Ramos (cell line): ENCODE data around the gene CREBBP.
"Not testable (repeated sequence)": the region's sequence is repeated elsewhere in the genome, so short reads cannot be mapped to it uniquely, and the experiment has no call there.

Experiments
- in situ Hi-C: fragments of 300-500 bp; cut with MboI; formaldehyde crosslinking; loops from one replicate; pipeline ENCODE4 v1.14.3; 2022; ENCODE audit warnings: low sequenced_read_pairs; ENCODE audit not compliant: unreplicated experiment

Gene CREBBP

DNA sequence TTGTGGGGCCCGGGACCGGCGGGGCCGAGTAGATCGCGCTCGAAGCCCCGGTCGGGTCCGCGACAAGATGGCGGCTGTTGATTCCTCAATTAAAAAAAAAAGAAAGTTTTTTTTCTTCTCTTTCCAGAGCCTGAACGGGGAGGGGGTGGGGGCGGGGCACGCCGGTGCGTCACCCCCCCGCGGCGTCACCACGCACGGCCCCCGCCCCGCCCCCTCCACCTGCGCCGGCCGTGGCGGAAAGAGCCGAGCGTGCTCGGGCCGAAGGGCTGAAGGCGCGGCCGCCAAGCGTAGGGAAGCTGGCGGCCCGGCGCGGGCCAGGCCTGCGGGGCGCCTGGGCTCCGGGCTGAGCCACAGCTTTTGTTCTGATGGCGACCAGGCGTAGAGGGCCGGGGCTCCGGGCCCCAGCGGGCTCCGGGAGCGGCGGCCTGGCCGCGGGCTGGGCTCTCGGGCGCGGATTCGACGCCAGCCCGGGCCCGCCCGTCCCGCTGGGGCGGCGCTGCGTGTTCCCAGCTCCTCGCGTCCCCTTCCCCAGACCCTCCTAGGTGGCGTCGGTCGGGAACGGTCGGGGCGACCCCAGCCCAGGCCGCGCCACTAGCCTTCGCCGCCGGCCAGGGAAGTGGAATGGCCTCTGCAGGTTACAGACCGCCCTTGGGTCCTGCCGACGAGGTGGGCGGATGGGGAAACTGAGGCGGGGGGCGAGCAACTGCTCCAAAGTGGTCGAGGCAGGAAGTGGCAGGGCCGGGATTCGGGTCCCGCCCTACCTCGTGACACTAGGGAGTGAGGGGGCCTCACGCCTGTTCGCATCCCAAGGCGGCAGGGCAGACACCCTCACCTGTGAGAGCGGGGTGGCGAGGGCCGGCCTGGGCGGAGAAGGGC is at the start of gene CREBBP:
TSS of gene CREBBP (minus strand) at position 91 of the 876 bp plus-strand sequence. CDS start 797 bp downstream, outside the sequence.
- in situ Hi-C loops = no loop called here

DNA sequence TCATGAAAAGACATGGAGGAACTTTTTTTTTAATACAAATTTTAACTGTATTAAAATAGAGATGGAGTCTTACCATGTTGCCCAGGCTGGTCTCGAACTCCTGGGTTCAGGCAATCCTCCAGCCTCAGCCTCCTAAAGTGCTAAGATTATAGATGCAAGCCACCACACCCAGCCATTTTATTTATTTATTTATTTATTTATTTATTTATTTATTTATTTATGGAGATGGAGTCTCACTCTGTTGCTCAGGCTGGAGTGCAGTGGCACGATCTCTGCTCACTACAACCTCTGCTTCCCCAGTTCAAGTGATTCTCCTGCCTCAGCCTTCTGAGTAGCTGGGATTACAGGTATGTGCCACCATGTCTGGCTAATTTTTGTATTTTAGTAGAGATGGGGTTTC is 46.6 kb upstream of the CREBBP start:
- in situ Hi-C loops = not testable (repeated sequence)

DNA sequence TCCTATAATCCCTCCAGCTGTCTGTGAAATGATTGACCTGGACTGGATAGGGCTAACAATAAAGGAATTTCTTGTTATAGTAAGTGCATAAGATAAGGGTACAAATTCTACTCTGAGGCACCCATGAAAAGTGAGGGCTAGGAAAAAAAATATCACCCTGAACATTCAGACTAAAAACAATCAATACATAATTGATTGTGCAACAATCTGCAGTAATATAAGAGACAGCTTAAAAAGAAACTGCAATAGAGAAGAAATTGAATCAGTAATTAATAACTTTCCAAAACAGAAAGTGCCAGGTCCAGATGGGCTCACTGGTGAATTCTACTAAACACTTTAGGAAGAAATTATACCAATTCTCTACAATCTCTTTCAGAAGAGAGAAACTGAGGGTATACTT is 44.2 kb upstream of the CREBBP start:
- in situ Hi-C loops = no loop called here

DNA sequence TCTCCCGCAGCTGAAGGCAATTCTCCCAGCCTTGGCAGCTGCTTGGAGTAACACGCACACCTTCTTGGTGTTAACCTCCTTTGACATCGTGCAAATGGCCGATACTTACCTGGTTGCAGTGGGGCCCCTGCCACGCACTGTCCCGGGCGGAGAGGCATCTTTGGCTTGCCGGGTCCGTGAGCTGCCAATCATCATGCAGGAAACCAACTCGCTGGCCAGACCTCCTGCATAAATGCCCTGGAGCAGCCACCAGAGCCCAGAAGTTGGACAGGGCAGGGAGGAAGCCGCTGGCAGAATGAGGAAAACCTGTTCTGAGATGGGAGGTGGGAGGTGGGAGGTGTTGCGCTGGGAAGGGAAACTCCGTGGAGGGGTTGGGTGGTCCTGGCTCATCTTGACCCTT is 41.7 kb upstream of the CREBBP start:
- in situ Hi-C loops = no loop called here

DNA sequence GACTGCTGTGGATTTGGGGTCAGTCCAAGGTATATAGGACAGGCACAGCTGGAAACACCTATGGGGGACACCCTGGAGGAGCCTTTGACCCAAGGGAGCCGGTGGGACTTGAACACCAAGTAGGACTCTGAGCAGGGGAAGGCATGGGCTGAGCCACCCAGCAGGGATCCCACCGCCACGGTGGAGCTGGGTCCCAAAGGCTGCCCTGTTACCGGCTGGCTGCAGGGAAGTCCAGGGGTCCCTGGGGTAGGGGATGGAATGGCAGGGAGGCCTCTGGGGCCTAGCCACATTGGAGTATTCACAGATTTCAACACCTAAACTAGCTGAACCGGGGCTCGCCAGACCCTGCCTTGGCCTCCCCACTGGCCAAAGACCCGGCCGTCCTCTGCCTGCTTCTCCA is 39.7 kb upstream of the CREBBP start:
- in situ Hi-C loops = no loop called here

DNA sequence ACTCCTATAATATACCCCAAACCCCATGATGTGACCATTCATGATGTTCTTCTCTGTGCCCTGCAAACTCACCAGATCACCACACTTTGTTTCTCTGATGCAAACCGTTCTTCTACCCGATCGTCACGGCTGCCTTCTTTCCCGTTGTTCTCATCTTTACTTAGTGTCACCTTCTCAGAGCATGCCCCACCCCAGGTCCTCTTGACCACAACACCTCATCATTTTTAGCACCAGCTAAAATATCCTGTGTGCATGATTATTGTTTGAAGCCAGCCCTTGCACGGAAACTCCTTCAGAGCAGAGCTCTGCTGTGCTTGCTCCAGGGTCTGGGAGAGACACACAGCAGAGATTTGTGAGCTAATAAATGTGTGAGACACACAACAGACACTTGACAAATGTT is 38.9 kb upstream of the CREBBP start:
- in situ Hi-C loops = no loop called here

DNA sequence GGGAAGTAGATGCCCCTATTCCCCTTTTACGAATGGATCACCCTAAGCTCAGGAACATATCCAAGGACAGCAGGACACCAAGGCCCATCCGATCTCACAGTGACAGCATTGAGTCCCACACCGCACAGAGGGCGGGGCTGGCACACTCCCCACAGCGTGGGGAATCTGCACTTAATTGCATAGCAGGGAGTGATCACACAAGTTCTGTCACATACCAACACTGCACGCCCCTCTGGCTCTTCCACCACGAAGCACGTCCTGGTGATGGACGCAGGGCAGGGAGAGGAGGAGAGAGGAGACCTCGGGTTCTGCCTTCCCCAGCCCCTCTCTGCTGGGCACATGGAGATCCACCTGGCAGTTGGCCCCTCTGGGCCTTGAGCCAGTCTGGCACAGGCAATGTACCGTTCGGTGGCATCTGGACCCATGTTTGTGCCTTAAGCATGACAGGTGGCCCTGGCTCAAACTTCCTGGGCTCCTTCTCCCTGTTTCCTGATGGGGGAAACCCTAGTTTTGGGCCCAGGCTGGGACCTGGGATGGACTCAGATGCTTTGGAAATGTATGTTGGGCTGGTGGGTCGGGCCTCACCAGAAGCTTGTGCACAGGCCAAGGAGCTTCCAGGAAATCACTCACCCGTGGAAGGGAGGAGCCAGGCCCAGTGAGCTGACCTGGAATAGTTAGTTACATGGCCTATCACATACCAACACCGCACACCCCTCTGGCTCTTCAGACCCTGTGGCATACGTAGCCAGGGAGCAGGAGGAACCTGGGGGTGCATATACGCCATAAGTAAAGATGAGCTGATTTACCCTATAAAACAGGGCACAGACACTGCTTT is 35.1 kb upstream of the CREBBP start:
- in situ Hi-C loops = no loop called here

DNA sequence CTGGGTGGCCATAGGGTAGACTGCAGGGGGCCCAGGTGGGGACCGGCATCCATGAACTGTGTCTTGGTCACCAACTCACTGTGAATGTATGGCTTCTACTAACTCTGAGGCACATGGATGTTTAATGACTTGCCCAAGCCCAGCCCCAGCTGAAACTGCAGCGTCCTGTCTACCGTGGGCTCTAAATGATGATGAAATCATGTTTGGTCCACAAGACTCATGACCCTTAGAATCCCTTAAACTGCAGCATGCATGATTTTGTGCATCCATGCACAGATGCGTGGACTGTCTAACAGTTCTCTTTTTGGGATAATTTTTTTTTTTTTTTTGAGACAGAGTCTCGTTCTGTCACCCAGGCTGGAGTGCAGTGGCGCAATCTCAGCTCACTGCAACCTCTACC is 32.4 kb upstream of the CREBBP start:
- in situ Hi-C loops = no loop called here

DNA sequence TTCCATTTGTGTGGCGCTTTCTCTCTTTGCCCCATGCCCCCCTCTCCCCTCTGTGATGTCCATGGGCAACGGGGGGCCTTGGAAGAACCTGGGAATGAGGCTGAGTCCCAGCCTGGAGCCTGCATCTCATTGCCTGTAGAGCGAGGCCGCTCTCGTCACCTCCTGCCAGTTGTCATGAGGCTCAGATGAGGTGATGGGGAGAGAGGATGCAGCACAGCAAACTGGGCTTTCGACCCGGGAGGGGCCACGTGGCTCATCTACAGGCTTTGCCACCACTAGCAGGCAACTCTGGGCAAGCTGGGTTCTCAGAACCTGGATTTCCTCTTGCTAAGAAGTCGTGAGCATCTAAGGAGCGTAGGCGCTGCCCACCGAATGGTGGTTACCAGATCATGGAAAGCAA is 31.9 kb upstream of the CREBBP start:
- in situ Hi-C loops = no loop called here

DNA sequence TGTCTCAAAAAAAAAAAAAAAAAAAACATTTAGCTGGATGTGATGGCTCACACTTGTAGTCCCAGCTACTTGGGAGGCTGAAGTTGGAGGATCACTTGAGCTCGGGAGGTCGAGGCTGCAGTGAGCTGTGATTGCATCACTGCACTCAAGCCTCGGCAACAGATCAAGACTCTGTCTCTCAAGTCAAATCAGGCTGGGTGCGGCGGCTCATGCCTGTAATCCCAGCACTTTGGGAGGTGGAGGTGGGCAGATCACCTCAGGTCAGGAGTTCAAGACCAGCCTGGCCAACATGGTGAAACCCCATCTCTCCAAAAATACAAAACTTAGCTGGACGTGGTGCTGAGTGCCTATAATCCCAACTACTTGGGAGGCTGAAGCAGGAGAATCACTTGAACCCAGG is 31.2 kb upstream of the CREBBP start:
- in situ Hi-C loops = not testable (repeated sequence)

DNA sequence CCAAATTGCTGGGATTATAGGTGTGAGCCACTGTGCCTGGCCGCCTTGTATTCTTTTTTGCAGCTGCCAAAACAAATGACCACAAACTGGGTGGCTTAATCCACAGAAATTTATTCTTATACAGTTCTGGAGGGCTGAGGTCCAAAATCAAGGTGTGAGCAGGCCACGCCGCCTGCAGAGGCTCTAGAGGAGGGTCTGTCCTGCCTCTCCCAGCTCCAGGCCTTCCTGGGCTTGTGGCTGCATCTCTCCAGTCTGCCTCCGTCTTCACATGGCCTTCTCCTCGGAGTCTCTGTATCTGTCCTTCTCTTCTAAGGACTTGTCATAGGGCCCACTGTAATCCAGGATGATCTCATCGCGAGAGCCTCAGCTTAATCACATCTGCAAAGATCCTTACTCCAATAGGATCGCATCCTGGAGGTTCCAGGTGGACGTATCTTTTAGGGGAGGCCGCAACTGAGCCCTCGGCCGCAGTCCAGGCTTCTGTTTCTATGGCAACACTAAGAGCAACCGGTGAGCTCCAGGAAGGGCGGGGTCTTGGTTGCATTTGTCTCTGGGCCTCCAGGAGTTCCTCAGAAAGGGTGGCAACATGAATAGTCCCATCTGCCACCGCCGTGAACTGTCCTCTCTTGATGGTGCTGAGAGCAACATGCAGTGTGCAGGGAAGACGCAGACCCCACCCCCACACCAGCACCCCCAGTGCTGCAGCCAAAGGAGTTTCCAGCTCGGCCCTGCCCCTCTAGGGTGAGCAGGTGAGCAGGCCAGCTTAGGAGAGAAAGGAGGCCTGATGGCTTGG is 29.5 kb upstream of the CREBBP start:
- in situ Hi-C loops = no loop called here

DNA sequence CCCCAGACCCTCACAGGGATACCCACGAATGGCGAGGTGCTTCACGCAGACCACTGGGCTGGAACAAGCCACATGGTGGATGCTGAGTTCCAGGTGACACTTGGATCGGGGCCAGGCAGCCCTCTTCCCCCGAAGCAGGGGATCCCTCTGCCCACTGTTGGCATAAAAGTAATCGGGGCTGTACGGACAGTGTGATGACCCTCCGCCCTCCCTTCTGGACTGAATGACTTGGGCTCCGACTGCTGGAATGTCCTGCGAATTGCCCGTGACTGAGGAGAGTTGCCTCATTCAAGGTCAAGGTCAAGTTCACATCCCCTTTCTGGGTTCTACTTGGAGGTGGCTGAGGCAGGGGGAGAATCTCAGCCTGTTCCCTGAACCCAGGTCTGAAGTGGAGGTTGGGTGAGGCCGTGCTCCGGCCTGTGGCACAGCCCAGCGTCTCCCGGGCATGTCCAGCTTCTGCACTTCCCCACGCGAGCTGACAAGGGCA is 28.5 kb upstream of the CREBBP start:
- in situ Hi-C loops = no loop called here

DNA sequence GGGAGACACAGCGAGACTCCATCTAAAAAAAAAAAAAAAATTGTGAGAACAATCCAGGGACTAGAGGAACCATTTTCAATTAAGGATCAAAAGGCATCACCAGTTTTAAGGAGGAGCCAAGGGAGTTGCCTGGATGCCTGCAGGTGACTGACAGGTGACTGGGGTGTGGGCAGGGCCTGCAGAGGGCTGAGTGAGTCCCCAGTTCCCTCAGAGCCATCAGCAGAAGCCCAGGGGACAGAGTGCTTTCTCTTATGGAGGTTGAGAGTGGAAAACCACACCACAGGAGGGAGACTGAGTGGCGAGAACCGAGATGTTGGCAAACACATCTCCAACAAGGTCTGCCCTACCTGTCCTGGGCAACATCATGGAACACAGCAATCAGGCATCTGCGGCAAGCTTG is 27.1 kb upstream of the CREBBP start:
- in situ Hi-C loops = no loop called here

DNA sequence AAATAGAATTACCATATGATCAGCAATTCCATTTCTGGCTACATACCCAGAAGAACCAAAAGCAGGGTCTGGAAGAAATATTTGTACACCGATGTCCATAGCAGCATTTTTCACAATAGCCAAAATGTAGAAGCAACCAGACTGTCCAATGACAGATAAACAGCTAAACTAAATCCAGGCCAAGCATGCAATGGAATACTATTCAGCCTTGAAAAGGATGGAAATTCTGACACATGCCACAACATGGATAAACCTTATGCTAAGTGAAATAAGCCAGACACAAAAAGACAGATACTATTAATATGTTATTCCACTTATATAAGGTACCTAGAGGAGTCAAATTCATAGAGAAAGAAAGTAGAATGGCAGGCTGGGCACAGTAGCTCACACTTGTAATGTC is 25.9 kb upstream of the CREBBP start:
- in situ Hi-C loops = no loop called here

DNA sequence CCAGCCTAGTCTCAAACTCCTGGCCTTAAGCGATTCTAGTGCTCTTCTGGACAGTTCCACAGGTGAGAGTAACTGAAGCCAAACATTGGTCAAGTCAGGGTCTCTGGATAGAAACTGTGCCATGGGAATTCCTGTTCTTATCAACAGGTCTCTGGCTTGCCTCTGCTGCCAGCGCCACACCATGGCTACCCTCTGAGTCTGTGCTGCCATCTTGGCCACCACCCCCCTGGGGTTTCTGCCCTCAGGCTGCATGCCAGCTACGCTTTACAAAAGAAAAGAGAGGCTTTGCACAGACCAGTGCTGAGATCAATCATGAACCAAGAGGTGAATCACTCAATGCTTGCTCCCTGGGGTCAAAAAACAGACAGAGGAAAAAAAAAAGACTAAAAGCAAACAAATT is 24.4 kb upstream of the CREBBP start:
- in situ Hi-C loops = no loop called here

DNA sequence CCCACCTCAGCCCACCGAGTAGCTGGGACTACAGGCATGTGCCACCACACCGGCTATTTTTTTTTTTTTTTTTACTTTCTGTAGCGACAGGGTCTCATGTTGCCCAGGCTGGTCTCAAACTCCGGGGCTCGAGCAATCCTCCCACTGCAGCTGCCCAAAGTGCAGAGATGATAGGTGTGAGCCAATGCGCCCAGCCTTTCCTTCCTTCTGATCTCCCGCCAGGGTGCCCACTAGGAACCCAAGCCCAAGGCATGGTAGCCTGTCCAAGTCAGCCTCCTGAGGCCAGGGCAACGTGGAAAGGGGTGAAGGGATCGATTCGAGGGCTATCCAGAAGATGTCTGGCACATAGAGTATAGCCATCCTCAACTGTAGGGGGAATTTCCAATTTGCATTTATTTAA is 9.6 kb upstream of the CREBBP start:
- in situ Hi-C loops = no loop called here

DNA sequence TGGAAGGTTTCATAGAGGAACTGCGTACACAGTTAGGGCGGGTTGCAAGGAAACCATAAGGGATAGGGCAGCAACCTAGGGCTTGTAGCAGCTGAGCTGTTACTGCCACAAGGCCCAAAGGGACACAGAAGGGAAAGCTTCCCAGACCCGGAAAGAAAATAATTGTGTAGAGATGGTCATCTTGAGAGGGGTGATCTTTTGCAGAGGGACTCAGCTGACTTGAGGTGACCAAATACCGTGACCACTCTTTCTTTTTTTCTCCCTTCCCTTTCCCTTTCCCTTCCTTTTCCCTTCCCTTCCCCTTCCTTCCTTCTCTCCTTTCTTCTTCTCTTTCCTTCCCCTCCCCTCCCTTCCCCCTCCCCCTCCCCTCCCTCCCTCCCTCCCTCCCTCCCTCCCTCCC is 8.5 kb upstream of the CREBBP start:
- in situ Hi-C loops = no loop called here

DNA sequence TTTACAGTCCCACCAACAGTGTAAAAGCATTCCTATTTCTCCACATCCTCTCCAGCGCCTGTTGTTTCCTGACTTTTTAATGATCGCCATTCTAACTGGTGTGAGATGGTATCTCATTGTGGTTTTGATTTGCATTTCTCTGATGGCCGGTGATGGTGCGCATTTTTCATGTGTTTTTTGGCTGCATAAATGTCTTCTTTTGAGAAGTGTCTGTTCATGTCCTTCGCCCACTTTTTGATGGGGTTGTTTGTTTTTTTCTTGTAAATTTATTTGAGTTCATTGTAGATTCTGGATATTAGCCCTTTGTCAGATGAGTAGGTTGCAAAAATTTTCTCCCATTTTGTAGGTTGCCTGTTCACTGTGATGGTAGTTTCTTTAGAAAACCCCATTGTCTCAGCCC is 5.5 kb upstream of the CREBBP start:
- in situ Hi-C loops = not testable (repeated sequence)

DNA sequence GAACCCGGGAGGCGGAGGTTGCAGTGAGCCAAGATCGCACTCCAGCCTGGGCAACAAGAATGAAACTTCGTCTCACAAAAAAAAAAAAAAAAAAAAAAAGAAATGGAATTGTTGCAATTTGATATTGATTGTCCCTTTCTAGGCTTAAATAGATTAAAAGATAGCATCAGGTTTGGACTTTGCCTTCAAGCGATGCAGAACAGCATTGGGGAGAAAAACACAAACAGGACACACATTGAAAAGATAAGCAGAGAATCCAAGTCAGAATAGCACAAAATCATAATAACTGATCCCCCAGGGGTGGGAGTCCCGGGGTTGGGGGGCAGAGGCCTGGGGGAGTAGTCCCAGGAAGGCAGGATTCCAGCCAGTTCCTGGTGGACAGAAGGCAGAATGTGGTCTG is 3.9 kb upstream of the CREBBP start:
- in situ Hi-C loops = no loop called here

DNA sequence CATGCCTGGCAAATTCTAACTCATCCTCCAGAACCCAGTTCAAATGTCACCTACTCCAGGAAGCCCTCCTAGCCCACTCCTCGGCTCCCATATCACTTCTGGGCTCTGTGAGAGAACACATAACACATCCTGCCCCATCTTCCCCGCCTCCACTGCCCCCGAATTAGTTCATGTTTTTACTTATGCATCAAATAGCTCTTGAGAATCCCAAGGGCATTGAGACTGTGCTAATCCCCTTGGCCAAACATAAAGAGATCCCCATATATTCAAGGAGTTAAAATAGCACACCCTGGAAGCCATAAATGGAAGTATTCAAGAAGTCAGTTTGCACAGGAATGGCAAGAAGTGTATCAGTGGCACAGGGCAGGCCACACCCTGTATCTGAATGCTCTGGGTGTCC is 2.0 kb upstream of the CREBBP start:
- in situ Hi-C loops = no loop called here
